ENCODE data around the gene CHST7. TPM values are rescaled to one million over a fixed set of nuclear protein-coding genes. Genes with fewer than 3 reads are reported as not detected.
"Not testable (repeated sequence)": the region's sequence is repeated elsewhere in the genome, so short reads cannot be mapped to it uniquely, and the experiment has no call there.

CHST7 gene
- polyA plus RNA-seq, 1 donor from 2014 or later, result 4.9 TPM

DNA sequence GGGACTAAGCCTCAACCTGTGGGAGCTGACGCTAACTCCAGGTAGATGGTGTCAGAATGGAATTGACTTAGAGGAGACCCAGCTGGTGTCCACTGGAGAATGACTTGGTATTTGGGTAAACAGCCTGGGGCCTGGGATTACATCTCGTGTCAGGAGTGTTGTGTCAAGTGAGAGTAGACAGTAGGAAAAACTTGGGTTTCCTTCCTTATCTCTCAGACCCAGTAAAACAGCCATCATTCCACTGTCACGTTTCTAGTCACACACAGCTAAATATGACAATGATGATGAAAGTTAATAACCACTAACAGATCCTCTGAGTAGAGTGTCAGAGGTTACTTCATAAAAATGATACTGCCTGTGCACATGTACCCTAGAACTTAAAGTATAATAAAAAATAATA, 42.1 kb upstream of the CHST7 start:
- no peaks in the 10 kb centered on the region for H3K9me3 ChIP-seq (ENCODE audit: low read length)
- H3K4me3 ChIP-seq (ENCODE audit: low read length), result no peak overlapping the region
- no peaks in the 10 kb centered on the region for H3K27me3 ChIP-seq (ENCODE audit: insufficient read depth, low read depth, low read length)
- no peak overlapping the region for H2AFZ ChIP-seq (ENCODE audit: low read depth, low read length)
- no peaks in the 10 kb centered on the region for H3K9me2 ChIP-seq (ENCODE audit: insufficient read depth, low read length)
- no peaks in the 10 kb centered on the region for H3K36me3 ChIP-seq (ENCODE audit: insufficient read depth, low read length)
- H3K9ac ChIP-seq (ENCODE audit: low read length), result no peak overlapping the region
- TF ChIP-seq MXI1 (conservative IDR thresholded peaks at IDR 0.05; ENCODE audit: poor library complexity, severe bottlenecking) (no peak), SMC3 (conservative IDR thresholded peaks at IDR 0.05; ENCODE audit: poor library complexity) (no peak), EP300 (conservative IDR thresholded peaks at IDR 0.05; ENCODE audit: poor library complexity, severe bottlenecking) (no peak), EZH2 (IDR thresholded peaks at IDR 0.05; ENCODE audit: borderline replicate concordance, insufficient read depth, low read length, poor library complexity, severe bottlenecking) (no peak), POLR2AphosphoS5 (IDR thresholded peaks at IDR 0.05) (no peak), RAD21 (conservative IDR thresholded peaks at IDR 0.05) (no peak), TAF1 (IDR thresholded peaks at IDR 0.05; ENCODE audit: low read depth) (no peak)
- TF ChIP-seq, protein P1, sequence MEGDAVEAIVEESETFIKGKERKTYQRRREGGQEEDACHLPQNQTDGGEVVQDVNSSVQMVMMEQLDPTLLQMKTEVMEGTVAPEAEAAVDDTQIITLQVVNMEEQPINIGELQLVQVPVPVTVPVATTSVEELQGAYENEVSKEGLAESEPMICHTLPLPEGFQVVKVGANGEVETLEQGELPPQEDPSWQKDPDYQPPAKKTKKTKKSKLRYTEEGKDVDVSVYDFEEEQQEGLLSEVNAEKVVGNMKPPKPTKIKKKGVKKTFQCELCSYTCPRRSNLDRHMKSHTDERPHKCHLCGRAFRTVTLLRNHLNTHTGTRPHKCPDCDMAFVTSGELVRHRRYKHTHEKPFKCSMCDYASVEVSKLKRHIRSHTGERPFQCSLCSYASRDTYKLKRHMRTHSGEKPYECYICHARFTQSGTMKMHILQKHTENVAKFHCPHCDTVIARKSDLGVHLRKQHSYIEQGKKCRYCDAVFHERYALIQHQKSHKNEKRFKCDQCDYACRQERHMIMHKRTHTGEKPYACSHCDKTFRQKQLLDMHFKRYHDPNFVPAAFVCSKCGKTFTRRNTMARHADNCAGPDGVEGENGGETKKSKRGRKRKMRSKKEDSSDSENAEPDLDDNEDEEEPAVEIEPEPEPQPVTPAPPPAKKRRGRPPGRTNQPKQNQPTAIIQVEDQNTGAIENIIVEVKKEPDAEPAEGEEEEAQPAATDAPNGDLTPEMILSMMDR (IDR thresholded peaks at IDR 0.05; ENCODE audit: poor library complexity, severe bottlenecking), result no peak
- TF ChIP-seq, protein P2, sequence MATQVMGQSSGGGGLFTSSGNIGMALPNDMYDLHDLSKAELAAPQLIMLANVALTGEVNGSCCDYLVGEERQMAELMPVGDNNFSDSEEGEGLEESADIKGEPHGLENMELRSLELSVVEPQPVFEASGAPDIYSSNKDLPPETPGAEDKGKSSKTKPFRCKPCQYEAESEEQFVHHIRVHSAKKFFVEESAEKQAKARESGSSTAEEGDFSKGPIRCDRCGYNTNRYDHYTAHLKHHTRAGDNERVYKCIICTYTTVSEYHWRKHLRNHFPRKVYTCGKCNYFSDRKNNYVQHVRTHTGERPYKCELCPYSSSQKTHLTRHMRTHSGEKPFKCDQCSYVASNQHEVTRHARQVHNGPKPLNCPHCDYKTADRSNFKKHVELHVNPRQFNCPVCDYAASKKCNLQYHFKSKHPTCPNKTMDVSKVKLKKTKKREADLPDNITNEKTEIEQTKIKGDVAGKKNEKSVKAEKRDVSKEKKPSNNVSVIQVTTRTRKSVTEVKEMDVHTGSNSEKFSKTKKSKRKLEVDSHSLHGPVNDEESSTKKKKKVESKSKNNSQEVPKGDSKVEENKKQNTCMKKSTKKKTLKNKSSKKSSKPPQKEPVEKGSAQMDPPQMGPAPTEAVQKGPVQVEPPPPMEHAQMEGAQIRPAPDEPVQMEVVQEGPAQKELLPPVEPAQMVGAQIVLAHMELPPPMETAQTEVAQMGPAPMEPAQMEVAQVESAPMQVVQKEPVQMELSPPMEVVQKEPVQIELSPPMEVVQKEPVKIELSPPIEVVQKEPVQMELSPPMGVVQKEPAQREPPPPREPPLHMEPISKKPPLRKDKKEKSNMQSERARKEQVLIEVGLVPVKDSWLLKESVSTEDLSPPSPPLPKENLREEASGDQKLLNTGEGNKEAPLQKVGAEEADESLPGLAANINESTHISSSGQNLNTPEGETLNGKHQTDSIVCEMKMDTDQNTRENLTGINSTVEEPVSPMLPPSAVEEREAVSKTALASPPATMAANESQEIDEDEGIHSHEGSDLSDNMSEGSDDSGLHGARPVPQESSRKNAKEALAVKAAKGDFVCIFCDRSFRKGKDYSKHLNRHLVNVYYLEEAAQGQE (IDR thresholded peaks at IDR 0.05; ENCODE audit: borderline replicate concordance), result no peak
- H3K4me2 ChIP-seq (ENCODE audit: low read length), result no peak overlapping the region
- no peak overlapping the region for H3K27ac ChIP-seq (ENCODE audit: low read length)
- no peaks in the 10 kb centered on the region for H3K79me2 ChIP-seq (replicated peaks; ENCODE audit: insufficient read depth, low read length)
- H3F3A ChIP-seq (ENCODE audit: insufficient read depth, low read length, poor library complexity, severe bottlenecking), result no peaks in the 10 kb centered on the region
- no peaks in the 10 kb centered on the region for H4K20me1 ChIP-seq (ENCODE audit: insufficient read depth)

DNA sequence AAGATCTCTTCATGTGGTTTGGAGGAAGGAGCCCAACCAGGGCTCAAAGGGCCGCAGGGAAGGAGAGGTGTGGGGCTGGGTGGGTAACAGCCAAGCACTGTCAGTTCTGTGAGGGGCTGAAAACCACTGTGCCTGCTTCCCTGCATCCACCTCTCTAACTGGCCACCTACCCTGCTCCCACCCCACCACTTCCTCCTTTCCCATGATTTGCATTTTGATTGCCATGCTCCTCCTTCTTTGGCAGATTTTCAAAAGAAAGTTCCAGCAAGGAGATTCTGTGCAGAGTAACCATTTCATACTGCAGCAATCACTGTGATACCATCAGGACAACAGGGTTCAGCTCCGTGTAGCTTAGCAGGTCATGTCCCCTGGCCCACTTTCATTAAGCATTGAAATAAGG, 30.1 kb upstream of the CHST7 start:
- H3K27ac ChIP-seq (ENCODE audit: low read length), result no peak overlapping the region
- H3K9ac ChIP-seq (ENCODE audit: low read length), result no peak overlapping the region
- H3K9me2 ChIP-seq (ENCODE audit: insufficient read depth, low read length), result no peaks in the 10 kb centered on the region
- TF ChIP-seq EP300 (conservative IDR thresholded peaks at IDR 0.05; ENCODE audit: poor library complexity, severe bottlenecking) (no peak), SMC3 (conservative IDR thresholded peaks at IDR 0.05; ENCODE audit: poor library complexity) (no peak), POLR2AphosphoS5 (IDR thresholded peaks at IDR 0.05) (no peak), MXI1 (conservative IDR thresholded peaks at IDR 0.05; ENCODE audit: poor library complexity, severe bottlenecking) (no peak), TAF1 (IDR thresholded peaks at IDR 0.05; ENCODE audit: low read depth) (no peak), RAD21 (conservative IDR thresholded peaks at IDR 0.05) (no peak), EZH2 (IDR thresholded peaks at IDR 0.05; ENCODE audit: borderline replicate concordance, insufficient read depth, low read length, poor library complexity, severe bottlenecking) (no peak)
- TF ChIP-seq, protein P1 (IDR thresholded peaks at IDR 0.05; ENCODE audit: poor library complexity, severe bottlenecking), result no peak
- TF ChIP-seq, protein P2 (IDR thresholded peaks at IDR 0.05; ENCODE audit: borderline replicate concordance), result no peak
- peaks cover 14% of the 10 kb centered on the region for H3K79me2 ChIP-seq (replicated peaks; ENCODE audit: insufficient read depth, low read length)
- no peaks in the 10 kb centered on the region for H3K36me3 ChIP-seq (ENCODE audit: insufficient read depth, low read length)
- no peaks in the 10 kb centered on the region for H3K9me3 ChIP-seq (ENCODE audit: low read length)
- H4K20me1 ChIP-seq (ENCODE audit: insufficient read depth), result no peaks in the 10 kb centered on the region
- no peaks in the 10 kb centered on the region for H3F3A ChIP-seq (ENCODE audit: insufficient read depth, low read length, poor library complexity, severe bottlenecking)
- no peak overlapping the region for H3K4me3 ChIP-seq (ENCODE audit: low read length)
- no peak overlapping the region for H3K4me2 ChIP-seq (ENCODE audit: low read length)
- no peaks in the 10 kb centered on the region for H3K27me3 ChIP-seq (ENCODE audit: insufficient read depth, low read depth, low read length)
- no peak overlapping the region for H2AFZ ChIP-seq (ENCODE audit: low read depth, low read length)

DNA sequence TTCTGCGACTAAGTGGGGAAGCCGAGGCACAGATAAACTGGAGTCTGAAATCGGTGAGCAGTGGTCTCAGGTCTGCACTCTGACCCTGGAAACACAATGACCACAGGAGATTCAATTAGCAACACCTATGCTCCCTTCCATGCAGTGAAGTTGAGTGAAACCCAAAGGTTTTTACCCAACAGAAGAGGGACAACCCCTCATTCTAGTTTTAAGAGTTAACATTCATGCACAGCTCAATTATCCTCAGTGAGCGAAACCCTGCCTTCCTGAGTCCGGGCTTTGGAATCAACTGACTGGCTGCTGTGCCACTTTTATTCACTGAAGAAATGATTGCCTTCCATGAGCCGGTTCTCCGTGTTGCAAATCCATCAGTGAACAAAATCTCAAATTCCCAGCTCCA, 29.0 kb upstream of the CHST7 start:
- not testable (repeated sequence) for H3F3A ChIP-seq (ENCODE audit: insufficient read depth, low read length, poor library complexity, severe bottlenecking); H3K9me3 ChIP-seq (ENCODE audit: low read length); H4K20me1 ChIP-seq (ENCODE audit: insufficient read depth); H3K4me2 ChIP-seq (ENCODE audit: low read length); H2AFZ ChIP-seq (ENCODE audit: low read depth, low read length); H3K27me3 ChIP-seq (ENCODE audit: insufficient read depth, low read depth, low read length); H3K9me2 ChIP-seq (ENCODE audit: insufficient read depth, low read length); H3K36me3 ChIP-seq (ENCODE audit: insufficient read depth, low read length)
- H3K4me3 ChIP-seq (ENCODE audit: low read length), result peak overlapping the region; percentile 83
- H3K27ac ChIP-seq (ENCODE audit: low read length), result peak overlapping the region; percentile 66
- peak overlapping the region; percentile 74 for H3K9ac ChIP-seq (ENCODE audit: low read length)
- peaks cover 14% of the 10 kb centered on the region for H3K79me2 ChIP-seq (replicated peaks; ENCODE audit: insufficient read depth, low read length)

Measured in neural cell (in vitro differentiated cells).